Activated CD4-positive, alpha-beta T cell treated with anti-CD3 and anti-CD28 coated beads for 1 hour (primary cell): Measurements from ENCODE around the gene CEP164.

Experiments
- DNase-seq: peaks from one replicate; pipeline ENCODE4 v3.0.0-alpha.2; 2020

CEP164 gene

GRCh38 chr11:117424781-117425180 lies 97.1 kb downstream of the CEP164 start:
- DNase-seq: no peak

DNA sequence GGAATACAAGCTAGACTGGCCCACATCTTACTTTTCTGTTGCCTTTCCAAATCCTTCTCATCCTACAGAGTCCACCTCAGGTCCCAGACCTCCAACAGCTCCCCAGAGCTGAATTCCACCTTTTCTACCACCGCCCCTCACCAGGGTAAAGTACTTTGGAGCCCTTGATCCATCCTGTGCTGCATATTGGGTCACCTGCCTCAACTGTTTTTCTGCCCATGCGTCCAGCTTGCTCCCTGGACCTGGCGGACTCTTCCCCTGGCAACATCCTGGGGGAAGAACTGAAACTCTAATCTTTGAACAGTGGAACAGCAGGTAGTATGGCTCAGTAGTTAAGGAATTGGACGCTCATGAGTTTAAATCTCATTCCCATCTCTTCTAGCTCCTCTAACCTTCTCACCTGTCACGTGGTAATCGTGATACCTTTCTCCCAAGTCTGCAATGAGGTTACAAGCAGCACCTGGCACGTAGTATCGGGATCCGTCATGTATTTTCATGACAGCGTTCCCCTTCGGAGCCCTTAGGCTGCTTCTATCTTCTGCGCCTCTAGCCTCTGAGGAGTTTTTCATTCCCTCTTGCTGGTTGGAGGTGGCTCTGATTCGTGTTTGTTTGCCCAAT lies 98.1 kb downstream of the CEP164 start:
- DNase-seq: no peak

- peak; percentile 45 for DNase-seq
Measured at GRCh38 chr11:117426297-117426685, 98.6 kb downstream of the CEP164 start.

GRCh38 chr11:117426941-117427340 lies 99.3 kb downstream of the CEP164 start:
- no peak for DNase-seq

- no peak for DNase-seq
Measured at GRCh38 chr11:117427356-117427874, 99.8 kb downstream of the CEP164 start.

GRCh38 chr11:117428186-117428855 lies 100.7 kb downstream of the CEP164 start:
- no peak for DNase-seq

DNA sequence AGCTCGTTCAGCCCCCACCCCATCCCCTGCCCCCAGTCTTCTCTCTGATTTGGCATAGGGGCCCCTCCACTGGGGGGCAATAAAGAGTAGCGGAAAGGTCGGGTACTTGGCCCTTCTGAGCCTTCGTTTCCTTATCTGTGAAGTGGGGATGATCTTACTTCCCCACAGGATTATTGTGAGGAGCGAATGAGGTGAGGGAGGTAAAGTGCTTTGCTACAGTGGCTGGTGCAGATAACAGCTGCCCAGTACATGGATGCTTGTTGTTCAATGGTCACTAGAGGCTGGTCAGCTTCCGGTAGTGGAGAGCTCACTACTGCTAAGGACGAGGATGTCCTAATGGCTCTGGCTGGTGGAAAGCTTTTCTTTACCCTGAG lies 101.2 kb downstream of the CEP164 start:
- no peak for DNase-seq

DNA sequence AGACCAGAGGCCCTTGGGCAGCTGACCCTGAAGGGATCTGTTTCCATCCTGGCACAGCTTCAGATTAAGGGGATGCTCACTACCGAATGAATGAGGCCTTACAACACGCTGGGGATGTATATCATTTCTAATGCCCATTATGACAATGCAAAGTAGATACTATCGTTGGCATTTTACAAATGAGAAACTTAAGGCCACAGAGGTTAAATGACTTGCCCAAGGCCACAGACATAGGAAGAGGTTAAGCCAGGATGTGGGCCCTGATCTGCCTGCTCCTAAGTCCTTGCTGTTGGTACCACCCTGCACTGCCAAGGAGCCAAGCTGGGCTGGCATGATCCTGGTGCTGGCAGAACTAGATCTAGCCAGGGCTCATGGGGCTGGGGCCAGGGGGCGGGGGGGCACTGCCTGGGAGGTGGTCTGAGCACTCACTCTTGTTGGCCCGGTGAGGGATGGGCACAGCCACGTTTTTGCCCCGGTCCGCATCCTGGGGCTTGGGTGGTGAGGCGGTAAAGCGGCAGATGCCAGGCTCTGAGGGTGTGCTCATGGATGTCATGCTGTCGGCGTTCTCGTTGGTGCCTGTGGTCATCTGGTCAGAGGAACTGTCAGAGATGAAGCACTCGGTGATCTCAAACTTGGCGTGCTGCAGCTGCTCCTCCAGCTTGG lies 102.8 kb downstream of the CEP164 start:
- no peak for DNase-seq

- no peak for DNase-seq
Measured at GRCh38 chr11:117431436-117431835, 103.8 kb downstream of the CEP164 start.

DNA sequence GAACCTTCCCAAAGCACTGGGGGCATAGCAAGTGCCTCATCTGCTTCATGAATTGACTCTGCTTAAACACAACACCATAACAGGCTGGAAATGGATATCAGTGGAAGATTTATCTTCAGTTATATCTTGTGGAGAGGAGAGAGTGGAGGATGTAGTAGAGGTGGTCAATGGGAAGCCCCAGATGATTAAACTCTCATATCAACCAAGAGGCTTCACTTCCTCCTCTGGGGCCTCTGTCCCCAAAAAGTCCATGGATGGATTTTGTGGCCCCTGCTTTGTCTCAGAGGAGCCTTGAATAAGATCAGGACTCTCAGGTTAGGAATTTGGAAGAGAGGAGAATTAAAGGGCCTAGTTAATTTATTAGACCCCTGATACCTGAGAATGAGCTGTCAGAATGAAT lies 106.1 kb downstream of the CEP164 start:
- no peak for DNase-seq

- no peak for DNase-seq
Measured at GRCh38 chr11:117434481-117434880, 106.8 kb downstream of the CEP164 start.

DNA sequence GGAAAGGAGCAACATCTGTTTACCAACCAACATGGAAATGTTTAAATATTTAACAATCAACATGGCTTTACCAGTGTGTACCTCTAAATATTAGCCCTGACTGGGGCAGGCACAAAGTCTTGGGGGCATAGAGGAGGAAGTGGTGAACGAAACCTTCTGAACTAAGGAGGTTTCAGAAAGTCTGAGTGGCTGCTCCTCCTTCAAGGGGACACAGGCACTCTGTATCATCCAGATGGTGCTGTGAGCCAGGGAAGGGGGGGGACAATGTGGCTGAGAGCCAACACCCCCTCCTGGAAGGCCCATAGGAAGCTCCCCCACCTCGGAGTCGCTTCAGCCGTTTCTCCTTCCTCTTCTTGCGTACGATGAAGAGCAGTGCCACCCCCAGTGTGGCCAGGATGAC lies 107.7 kb downstream of the CEP164 start:
- DNase-seq: no peak

GRCh38 chr11:117437041-117437790 lies 109.6 kb downstream of the CEP164 start:
- DNase-seq: no peak

DNA sequence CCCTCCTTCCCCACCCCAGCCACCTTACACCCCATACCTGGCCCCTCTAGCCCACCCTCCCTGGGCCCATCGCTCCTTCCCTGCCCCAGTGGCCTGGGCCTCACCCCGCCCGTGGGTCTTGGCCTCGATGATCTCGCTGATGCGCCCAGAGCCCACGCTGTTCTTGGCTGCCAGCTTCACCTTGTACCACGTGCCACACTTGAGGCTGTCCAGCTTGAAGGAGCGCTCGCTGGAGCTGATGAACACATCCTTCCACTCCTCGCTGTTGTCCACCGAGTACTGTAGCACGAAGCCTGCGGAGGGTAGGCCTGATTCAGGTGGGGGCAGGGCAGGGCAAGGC lies 110.1 kb downstream of the CEP164 start:
- no peak for DNase-seq

- DNase-seq: no peak
Measured at GRCh38 chr11:117438371-117439000, 110.8 kb downstream of the CEP164 start.

- DNase-seq: no peak
Measured at GRCh38 chr11:117439256-117439655, 111.6 kb downstream of the CEP164 start.

DNA sequence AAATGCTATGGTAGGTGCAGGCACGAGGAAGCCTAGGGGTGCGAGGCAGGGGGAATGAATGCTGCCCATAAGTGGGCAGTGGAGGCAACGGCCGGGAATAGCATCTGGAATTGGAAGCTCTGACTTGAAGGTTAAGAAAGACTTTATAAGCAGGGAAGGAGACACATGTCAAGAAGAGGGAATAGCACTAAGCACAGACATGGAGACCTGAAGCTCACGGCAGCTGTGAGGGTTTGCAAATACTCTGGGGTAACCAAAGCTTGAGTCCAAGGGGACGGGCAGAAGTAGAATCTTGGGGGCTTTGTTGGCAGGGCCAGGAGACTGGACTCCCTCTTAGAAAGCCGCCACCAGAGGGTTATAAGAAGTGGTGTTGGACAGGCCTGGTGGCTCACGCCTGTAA lies 112.6 kb downstream of the CEP164 start:
- no peak for DNase-seq

DNA sequence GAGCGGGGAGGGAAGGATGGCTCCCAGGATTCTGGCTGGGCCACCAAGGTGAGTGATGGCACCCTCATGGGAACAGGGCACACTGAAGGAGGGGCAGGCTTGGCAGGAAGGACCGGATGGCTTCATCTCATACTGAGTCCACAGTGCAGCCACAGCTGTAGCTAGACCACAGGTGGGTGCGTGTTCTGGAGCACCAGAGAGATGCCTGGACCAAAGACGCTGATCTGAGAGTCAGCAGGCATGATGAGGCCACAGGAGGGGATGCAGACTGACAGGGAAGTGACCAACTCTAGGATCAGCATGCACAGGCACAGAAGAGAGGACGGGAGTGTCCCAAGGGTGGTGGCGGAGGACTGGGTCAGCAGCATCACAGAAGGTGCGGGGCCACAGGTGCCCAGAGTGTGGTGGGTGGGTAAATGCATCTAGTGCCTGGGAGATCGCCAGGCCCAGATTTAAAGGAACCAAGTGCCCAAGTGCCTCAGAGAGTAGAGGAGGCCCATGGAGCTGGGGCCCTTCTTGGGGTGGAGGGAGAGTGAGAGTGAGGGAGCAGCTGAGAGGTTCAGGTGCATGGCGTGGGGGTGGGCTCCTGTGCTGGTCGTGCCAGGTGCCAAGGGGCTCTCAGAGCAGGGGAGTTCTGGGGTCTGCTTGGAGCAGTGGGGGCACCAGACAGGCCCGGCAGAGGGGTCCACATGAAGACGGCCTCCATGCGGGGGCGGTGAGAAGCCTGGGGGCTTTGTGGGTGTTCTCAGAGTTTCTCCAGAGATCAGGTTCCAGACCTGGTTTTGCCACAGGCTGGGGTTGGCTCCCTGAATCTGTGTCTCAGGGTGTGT lies 113.7 kb downstream of the CEP164 start:
- DNase-seq: no peak

GRCh38 chr11:117442049-117442868 lies 114.6 kb downstream of the CEP164 start:
- no peak for DNase-seq

GRCh38 chr11:117442869-117443239 lies 115.2 kb downstream of the CEP164 start:
- DNase-seq: no peak
